ENCODE results near the gene MTPN.

The MTPN gene

DNA sequence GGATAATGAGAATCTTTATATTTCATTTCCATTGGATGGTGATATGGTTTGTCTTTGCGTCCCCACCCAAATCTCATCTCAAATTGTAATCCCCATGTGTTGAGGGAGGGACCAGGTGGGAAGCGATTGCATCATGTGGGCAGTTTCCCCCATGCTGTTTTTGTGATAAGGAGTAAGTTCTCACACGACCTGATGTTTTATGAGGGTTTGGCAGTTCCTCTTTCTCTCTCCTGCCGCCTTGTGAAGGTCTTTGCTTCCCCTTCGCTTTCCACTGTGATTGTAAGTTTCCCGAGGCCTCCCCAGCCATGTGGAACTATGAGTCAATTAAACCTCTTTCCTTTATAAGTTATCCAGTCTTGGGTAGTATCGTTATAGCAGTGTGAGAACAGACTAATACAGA lies 59.4 kb downstream of the MTPN start:
- ChIA-PET CTCF (no interaction called here), POLR2A (no interaction called here)
- DNase-seq (ENCODE audit: extremely low spot score) = no peak
- TF ChIP-seq SP1 (IDR thresholded peaks at IDR 0.05) (no peak), CTBP1 (IDR thresholded peaks at IDR 0.05; ENCODE audit: borderline replicate concordance) (no peak), L3MBTL2 (conservative IDR thresholded peaks at IDR 0.05) (no peak), HDGF (IDR thresholded peaks at IDR 0.05; ENCODE audit: borderline replicate concordance) (no peak), SUZ12 (IDR thresholded peaks at IDR 0.05) (no peak), NFRKB (IDR thresholded peaks at IDR 0.05) (no peak), ZNF384 (IDR thresholded peaks at IDR 0.05) (no peak), ELF4 (IDR thresholded peaks at IDR 0.05) (no peak), LEF1 (IDR thresholded peaks at IDR 0.05; ENCODE audit: borderline replicate concordance) (no peak), FOXK2 (IDR thresholded peaks at IDR 0.05) (no peak), FOXM1 (IDR thresholded peaks at IDR 0.05; ENCODE audit: borderline replicate concordance) (no peak), ARNT (IDR thresholded peaks at IDR 0.05) (no peak), FOXA1 (IDR thresholded peaks at IDR 0.05) (no peak)

DNA sequence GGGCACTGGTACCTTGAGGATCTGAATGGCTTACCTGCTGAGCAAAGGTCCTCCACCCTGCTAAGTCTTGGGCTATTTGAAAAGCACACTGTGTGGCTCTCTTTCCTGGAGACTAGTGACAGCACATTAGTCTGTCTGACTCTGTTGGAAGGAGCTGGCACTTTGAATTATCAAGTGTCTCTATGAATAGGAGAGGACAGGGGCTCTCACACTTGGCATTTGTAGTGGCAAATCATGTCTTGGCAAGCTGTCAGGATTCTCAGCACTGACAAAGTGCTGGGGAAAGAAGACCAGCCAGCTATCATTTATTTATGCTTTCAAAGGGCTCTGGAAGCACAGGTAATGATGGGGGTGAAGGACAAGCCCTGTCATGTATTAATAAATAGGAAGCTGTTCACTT lies 62.8 kb downstream of the MTPN start:
- CTCF ChIA-PET = no interaction called here
- POLR2A ChIA-PET = no interaction called here
- no peak for DNase-seq (ENCODE audit: extremely low spot score)
- TF ChIP-seq NFRKB (IDR thresholded peaks at IDR 0.05) = no peak
- no peak for TF ChIP-seq BHLHE40 (IDR thresholded peaks at IDR 0.05; ENCODE audit: borderline replicate concordance)
- no peak for TF ChIP-seq FOXA1 (IDR thresholded peaks at IDR 0.05)
- no peak for TF ChIP-seq FOXM1 (IDR thresholded peaks at IDR 0.05; ENCODE audit: borderline replicate concordance)
- TF ChIP-seq HDGF (IDR thresholded peaks at IDR 0.05; ENCODE audit: borderline replicate concordance) = no peak
- TF ChIP-seq LEF1 (IDR thresholded peaks at IDR 0.05; ENCODE audit: borderline replicate concordance) = no peak
- no peak for TF ChIP-seq FOXK2 (IDR thresholded peaks at IDR 0.05)
- no peak for TF ChIP-seq CTBP1 (IDR thresholded peaks at IDR 0.05; ENCODE audit: borderline replicate concordance)
- TF ChIP-seq TARDBP (IDR thresholded peaks at IDR 0.05) = no peak
- no peak for TF ChIP-seq L3MBTL2 (conservative IDR thresholded peaks at IDR 0.05)
- no peak for TF ChIP-seq ZNF384 (IDR thresholded peaks at IDR 0.05)
- no peak for TF ChIP-seq ARNT (IDR thresholded peaks at IDR 0.05)
- no peak for TF ChIP-seq SUZ12 (IDR thresholded peaks at IDR 0.05)
- TF ChIP-seq, protein P1, sequence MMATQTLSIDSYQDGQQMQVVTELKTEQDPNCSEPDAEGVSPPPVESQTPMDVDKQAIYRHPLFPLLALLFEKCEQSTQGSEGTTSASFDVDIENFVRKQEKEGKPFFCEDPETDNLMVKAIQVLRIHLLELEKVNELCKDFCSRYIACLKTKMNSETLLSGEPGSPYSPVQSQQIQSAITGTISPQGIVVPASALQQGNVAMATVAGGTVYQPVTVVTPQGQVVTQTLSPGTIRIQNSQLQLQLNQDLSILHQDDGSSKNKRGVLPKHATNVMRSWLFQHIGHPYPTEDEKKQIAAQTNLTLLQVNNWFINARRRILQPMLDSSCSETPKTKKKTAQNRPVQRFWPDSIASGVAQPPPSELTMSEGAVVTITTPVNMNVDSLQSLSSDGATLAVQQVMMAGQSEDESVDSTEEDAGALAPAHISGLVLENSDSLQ (IDR thresholded peaks at IDR 0.05) = no peak
- no peak for TF ChIP-seq ELF4 (IDR thresholded peaks at IDR 0.05)
- no peak for TF ChIP-seq SP1 (IDR thresholded peaks at IDR 0.05)

DNA sequence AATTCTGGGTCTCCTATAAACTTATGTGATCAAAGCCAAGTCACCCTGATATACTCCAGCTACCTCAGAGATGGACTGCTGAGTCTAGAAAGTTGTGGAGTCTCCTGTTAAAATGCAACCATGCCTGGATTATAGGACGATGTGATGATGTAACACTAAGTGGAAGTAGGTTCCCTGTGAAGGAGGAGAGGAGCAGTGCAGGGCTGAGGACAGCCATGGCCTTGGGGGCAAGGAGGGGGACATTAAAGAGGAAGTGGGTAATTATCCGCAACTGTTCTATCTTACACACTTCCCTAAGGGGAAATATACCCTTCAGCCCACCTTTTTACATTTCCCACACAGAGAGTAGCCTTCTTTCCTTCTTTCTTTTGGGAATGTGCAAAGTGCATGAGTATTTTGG lies 63.8 kb downstream of the MTPN start:
- no peak for DNase-seq (ENCODE audit: extremely low spot score)
- POLR2A ChIA-PET = no interaction called here
- TF ChIP-seq, protein P1 (IDR thresholded peaks at IDR 0.05) = no peak
- no peak for TF ChIP-seq FOXM1 (IDR thresholded peaks at IDR 0.05; ENCODE audit: borderline replicate concordance)
- no peak for TF ChIP-seq SUZ12 (IDR thresholded peaks at IDR 0.05)
- TF ChIP-seq SP1 (IDR thresholded peaks at IDR 0.05) = no peak
- TF ChIP-seq LEF1 (IDR thresholded peaks at IDR 0.05; ENCODE audit: borderline replicate concordance) = no peak
- TF ChIP-seq L3MBTL2 (conservative IDR thresholded peaks at IDR 0.05) = no peak
- CTCF ChIA-PET = no interaction called here

DNA sequence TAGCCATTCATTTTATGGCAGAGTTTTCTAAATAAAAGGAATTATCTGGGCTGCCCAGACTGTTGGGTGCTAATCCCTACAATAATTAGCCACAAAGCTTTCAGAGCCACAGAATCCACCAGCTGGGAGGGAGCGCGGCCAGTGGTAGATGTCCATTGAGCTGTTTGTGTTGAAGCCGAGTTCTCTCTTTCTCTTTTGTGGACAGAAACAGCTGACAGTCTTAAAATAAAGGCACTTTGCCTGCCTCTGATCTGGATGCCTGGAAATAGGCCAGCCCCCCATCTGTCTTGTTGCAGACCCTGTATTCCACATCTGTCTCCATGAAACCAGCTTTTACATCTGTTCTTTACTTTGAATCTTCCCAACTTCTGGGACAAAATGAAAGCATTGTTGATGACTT lies 66.1 kb downstream of the MTPN start:
- CTCF ChIA-PET = interaction anchor here (0.6 kb wide), 1 partner anchor 19 kb away, joined by 4 read pairs; no protein-coding TSS in a partner anchor
- no peak for DNase-seq (ENCODE audit: extremely low spot score)
- POLR2A ChIA-PET = no interaction called here
- TF ChIP-seq BHLHE40 (IDR thresholded peaks at IDR 0.05; ENCODE audit: borderline replicate concordance) (no peak), ARNT (IDR thresholded peaks at IDR 0.05) (no peak), ZNF384 (IDR thresholded peaks at IDR 0.05) (no peak), L3MBTL2 (conservative IDR thresholded peaks at IDR 0.05) (no peak), HDGF (IDR thresholded peaks at IDR 0.05; ENCODE audit: borderline replicate concordance) (no peak), TARDBP (IDR thresholded peaks at IDR 0.05) (no peak), CTBP1 (IDR thresholded peaks at IDR 0.05; ENCODE audit: borderline replicate concordance) (no peak), FOXA1 (IDR thresholded peaks at IDR 0.05) (no peak), FOXM1 (IDR thresholded peaks at IDR 0.05; ENCODE audit: borderline replicate concordance) (no peak), FOXK2 (IDR thresholded peaks at IDR 0.05) (no peak), SUZ12 (IDR thresholded peaks at IDR 0.05) (no peak), ELF4 (IDR thresholded peaks at IDR 0.05) (no peak), NFRKB (IDR thresholded peaks at IDR 0.05) (no peak), SP1 (IDR thresholded peaks at IDR 0.05) (no peak)
- TF ChIP-seq, protein P1 (IDR thresholded peaks at IDR 0.05) = no peak

DNA sequence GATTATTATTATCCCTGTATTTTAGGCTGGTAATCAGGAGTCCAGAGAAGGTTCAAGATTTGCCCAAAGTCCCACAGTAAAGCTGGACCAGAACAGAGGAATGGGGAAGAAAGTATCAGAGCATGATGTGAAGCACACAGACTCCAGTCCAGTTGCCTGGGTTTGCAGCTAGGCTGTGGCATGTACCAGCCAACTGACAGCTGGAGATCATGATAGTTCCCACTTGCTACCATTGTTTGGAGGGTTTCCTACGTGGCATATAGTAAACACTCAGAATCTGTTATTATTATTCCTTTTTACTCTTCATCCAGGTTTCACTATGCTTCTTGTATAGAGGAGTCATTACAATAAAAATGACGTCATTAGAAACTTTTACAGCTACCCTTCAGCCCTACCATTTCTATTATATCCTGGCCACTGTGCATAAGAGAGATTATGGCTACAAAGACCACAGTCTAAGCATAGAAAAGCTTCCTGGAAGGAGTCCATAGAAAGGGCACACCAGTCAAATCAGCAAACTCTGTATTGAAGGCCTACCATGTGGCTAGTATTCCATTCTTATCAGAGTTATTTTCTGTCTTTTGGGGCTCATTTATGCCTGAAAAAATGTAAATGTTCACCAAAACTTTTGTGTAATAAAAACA lies 66.6 kb downstream of the MTPN start:
- no peak for DNase-seq (ENCODE audit: extremely low spot score)
- no peak for TF ChIP-seq FOXA1 (IDR thresholded peaks at IDR 0.05)
- ChIA-PET CTCF (interaction anchor here (0.6 kb wide), 1 partner anchor 19 kb away, joined by 4 read pairs; no protein-coding TSS in a partner anchor), POLR2A (no interaction called here)

DNA sequence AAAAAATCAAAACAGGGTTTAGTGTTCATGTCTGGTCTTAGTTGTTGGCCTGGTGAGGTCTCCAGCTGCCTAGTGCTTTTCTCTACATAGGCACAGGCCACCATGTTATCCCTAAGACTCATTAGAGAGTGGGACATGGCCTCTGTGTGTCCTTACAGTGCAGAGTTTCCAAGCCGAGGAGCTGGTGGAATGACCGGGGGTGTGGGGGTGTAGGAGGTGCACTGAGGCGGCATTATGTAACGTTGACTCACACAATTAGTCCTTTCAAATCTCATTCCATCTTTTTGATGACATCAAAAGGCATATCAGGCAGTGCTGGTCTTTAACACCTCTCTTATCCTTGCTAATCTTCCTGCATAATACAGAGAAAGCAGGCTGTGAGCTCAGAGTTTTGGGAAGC lies 71.3 kb downstream of the MTPN start:
- TF ChIP-seq CTBP1 (IDR thresholded peaks at IDR 0.05; ENCODE audit: borderline replicate concordance) (no peak), BHLHE40 (IDR thresholded peaks at IDR 0.05; ENCODE audit: borderline replicate concordance) (no peak), NFRKB (IDR thresholded peaks at IDR 0.05) (no peak), TARDBP (IDR thresholded peaks at IDR 0.05) (no peak), ARNT (IDR thresholded peaks at IDR 0.05) (no peak), FOXK2 (IDR thresholded peaks at IDR 0.05) (no peak), FOXM1 (IDR thresholded peaks at IDR 0.05; ENCODE audit: borderline replicate concordance) (no peak), HDGF (IDR thresholded peaks at IDR 0.05; ENCODE audit: borderline replicate concordance) (no peak), SP1 (IDR thresholded peaks at IDR 0.05) (no peak), LEF1 (IDR thresholded peaks at IDR 0.05; ENCODE audit: borderline replicate concordance) (no peak), L3MBTL2 (conservative IDR thresholded peaks at IDR 0.05) (no peak), FOXA1 (IDR thresholded peaks at IDR 0.05) (no peak), ELF4 (IDR thresholded peaks at IDR 0.05) (no peak), SUZ12 (IDR thresholded peaks at IDR 0.05) (no peak), ZNF384 (IDR thresholded peaks at IDR 0.05) (no peak)
- TF ChIP-seq, protein P1 (IDR thresholded peaks at IDR 0.05) = no peak
- ChIA-PET POLR2A (no interaction called here), CTCF (interaction anchor here (0.7 kb wide), 1 partner anchor 36 kb away, joined by 3 read pairs; no protein-coding TSS in a partner anchor)
- no peak for DNase-seq (ENCODE audit: extremely low spot score)
